GM18520 (cell line): ENCODE results near the gene ATAT1.

Experiments
- ATAC-seq: cut with Tn5 transposase; IDR thresholded peaks from one replicate; pipeline ENCODE4 v1.9.1; 2021; ENCODE audit not compliant: unreplicated experiment

ATAT1 gene

GRCh38 chr6:30683183-30683979 is 56.7 kb downstream of the ATAT1 start:
- ATAC-seq = no peak

DNA sequence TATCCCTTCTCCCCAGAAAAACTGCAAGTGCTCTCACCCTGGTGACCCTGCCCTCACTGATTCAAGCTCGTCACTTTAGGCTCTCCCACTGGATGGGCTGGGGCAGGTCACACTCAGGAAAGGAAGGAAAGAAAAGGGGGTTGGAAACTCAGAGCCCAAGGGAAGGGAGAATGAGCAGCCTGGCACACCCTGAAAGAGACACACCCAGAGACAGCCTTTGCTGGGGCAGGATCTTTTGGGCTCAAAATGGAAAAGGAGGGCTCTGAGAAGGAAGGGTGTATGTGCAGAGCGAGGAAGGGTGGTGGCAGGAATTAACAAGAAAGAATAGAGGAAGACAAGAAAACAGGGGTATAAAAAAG is 57.3 kb downstream of the ATAT1 start:
- ATAC-seq = no peak

- ATAC-seq = no peak
Measured at GRCh38 chr6:30684386-30685156, 57.9 kb downstream of the ATAT1 start.

- no peak for ATAC-seq
Measured at GRCh38 chr6:30685157-30686008, 58.7 kb downstream of the ATAT1 start.

DNA sequence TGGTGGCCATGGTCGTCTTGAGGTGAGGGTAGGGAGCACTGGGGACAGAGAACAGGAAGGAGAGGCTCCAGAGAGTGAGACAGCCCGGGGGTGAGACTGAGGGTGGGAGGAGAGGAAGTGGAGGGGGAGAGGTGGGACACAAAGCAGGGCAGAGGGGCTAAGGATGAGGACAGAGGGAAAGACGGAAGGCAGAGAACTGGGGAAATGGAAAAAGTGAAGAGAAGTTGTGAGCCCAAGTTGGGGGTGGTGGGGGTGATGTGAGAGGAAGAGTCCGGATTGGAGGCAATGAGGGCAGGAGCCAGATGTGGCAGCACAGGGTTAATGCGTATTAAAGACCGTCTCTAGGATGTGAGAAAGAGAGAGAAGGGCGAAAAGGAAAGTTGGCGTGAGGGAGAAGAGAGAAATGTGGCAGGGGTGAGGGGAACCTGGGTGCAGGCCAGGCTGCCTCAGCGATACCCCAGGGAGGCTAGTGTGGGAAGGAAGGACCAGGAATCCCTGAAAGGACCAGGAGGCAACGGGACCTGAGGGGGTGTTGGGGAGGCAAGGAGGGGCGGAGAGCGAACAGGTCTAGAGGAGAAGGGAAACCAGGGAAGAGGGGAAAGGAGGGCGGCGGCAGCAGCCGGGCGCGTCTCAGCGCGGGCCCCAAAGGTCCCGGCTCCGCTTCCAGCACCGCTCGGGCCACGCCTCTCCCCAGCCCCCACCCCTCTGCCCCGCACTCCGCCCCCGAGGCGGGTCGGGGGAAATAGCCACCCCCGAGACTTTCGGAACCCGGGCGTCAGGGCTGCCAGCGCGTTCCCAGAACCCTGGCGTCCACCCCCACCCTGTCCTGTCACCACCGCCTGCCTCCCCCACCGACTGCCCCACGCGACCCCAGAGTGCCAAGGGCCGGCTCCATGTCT is 59.6 kb downstream of the ATAT1 start, which contains the start of gene PPP1R18:
Gene PPP1R18 (minus strand): TSS at position 637 of the 899 bp plus-strand sequence. CDS start 627 bp downstream, at position 10.
- ATAC-seq = no peak

- ATAC-seq = peak; percentile 42
Measured at GRCh38 chr6:30686908-30687658, 60.4 kb downstream of the ATAT1 start.

DNA sequence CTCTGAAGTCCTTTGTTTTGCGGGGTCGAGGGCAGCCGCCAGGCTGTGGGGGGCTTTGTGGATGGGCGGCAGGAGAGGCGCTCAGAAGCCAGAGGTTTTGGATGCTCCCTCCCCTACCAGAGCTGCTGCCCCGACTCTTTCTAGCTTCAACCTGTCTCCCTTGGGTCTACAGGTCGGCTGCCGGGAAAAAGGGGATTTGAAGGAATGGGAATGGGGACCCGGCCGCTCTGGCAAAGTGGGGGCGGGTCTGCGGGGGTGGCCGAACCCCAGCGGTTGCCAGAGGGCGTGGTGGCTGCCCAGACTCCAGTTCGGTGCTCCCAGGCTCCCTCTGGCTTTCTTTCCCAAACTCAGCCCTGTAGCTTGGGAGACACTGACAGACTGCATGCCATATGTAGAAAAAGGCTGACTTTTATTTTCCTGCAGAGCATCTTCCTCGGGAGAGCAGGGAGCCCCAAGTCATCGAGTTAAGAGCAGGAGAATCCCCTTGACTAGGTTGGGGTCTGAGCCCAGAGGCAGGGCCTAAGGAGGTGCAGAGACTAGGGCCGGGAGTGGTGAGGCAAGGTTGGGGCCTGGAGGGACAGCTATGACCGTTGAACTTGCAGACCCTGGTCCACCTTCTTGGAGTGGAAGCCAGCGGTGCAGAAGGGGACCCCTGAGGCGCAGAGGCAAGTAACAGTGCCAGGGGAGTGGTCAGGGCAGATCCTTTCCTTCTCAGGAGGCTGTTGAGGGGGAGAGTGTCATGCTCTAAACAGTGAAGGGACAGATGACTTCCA is 61.2 kb downstream of the ATAT1 start:
- ATAC-seq = no peak

- no peak for ATAC-seq
Measured at GRCh38 chr6:30688569-30688968, 61.9 kb downstream of the ATAT1 start.

- no peak for ATAC-seq
Measured at GRCh38 chr6:30689022-30689865, 62.6 kb downstream of the ATAT1 start.

- ATAC-seq = no peak
Measured at GRCh38 chr6:30689985-30690384, 63.3 kb downstream of the ATAT1 start.

GRCh38 chr6:30690403-30691207 is 63.9 kb downstream of the ATAT1 start, which contains the start of gene NRM:
TSS of gene NRM (minus strand) at chr6:30690984. CDS start at chr6:30690974, 10 bp downstream.
- no peak for ATAC-seq

- no peak for ATAC-seq
Measured at GRCh38 chr6:30691208-30691847, 64.7 kb downstream of the ATAT1 start.
